Measurements from ENCODE around the gene UGP2.
"Not testable (repeated sequence)": the region's sequence is repeated elsewhere in the genome, so short reads cannot be mapped to it uniquely, and the experiment has no call there.

The UGP2 gene

GRCh38 chr2:63899639-63900038 lies 57.9 kb downstream of the UGP2 start:
- no peak for DNase-seq

DNA sequence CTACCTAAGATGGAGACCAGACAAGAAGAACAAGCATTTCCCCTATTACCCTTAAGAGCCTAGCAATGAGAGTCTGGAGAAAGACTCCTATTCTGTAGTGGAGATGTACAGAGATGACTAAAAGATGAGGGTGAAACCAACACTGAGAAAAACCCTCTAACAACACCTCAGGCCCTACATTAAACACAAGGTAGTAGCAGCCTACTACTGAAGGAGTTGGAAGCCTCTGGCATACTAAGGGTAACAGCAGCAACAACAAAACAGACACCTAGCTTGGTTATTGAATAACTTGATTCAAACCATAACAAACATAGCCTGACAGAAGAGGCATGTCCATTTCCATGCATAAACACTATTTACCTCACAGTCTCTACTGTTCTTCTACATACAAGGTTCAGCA lies 60.5 kb downstream of the UGP2 start:
- DNase-seq, result no peak

DNA sequence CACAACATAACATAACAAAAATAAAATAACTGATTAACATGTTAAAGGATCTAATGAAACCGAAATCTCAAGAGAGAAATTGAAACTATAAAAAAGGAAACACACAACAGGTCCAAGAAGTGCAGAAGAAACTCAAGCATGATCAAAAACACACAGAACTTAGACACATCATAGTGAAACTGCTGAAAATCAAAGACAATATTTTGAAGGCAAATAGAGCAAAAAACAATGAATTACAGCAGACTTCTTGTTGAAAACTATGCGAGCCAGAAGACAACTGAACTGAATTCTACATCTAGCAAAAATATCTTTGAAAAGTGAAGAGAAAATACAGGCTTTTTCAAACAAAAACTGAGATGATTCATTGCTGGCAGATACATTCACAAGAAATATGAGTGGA lies 61.3 kb downstream of the UGP2 start:
- DNase-seq, result no peak

GRCh38 chr2:63914311-63914710 lies 72.6 kb downstream of the UGP2 start:
- DNase-seq, result no peak

DNA sequence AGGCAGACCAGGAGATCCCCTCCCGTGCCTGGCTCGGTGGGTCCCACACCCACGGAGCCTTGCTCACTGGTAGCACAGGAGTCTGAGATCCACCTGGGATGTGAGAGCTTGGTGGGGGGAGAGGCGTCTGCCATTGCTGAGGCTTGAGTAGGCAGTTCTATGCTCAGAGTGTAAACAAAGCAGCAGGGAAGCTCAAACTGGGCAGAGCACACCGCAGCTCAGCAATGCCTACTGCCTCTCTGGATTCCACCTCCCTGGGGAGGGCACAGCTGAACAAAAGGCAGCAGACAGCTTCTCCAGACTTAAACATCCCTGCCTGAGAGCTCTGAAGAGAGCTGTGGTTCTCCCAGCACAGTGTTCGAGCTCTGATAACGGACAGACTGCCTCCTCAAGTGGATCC lies 85.1 kb downstream of the UGP2 start:
- DNase-seq, result no peak

GRCh38 chr2:63932104-63932503 lies 90.4 kb downstream of the UGP2 start:
- not testable (repeated sequence) for DNase-seq

Measured in stimulated activated CD4-positive, alpha-beta T cell treated with anti-CD3 and anti-CD28 coated beads, Interleukin-15, amount 100 ng/mL, for 24 hours (primary cell).